Gastroesophageal sphincter (tissue), 4 donors: ENCODE data around the gene ZNF605. TPM values are rescaled to one million over a fixed set of nuclear protein-coding genes. Genes with fewer than 3 reads are reported as not detected.
"Not testable (repeated sequence)": the region's sequence is repeated elsewhere in the genome, so short reads cannot be mapped to it uniquely, and the experiment has no call there.

Experiments used
- ATAC-seq: fragments of 150-250 bp; one replicate; pipeline ENCODE4 v1.9.1; 2016; ENCODE audit warnings: mild to moderate bottlenecking, moderate library complexity
- H3K27ac ChIP-seq, 4 donors: fragments of 200-600 bp; sonication (generic) in 3 of 4; 1 replicate in 3 of 4; 2 replicates in 1 of 4; pipeline ENCODE4 v1.5.1; 2016 to 2019
- H3K27me3 ChIP-seq: fragments of 200-600 bp; sonication (generic); one replicate; pipeline ENCODE4 v1.5.1; 2019
- H3K36me3 ChIP-seq, 2 donors: fragments of 200-600 bp; sonication (generic); one replicate each; pipeline ENCODE4 v1.5.1; 2019; ENCODE audit warnings: control low read depth in 1 of 2
- H3K4me1 ChIP-seq, 3 donors: fragments of 200-600 bp; sonication (generic); 1 replicate in 2 of 3; 2 replicates in 1 of 3; pipeline ENCODE4 v1.5.1; 2016 to 2019; ENCODE audit warnings: control low read depth in 2 of 3
- H3K4me3 ChIP-seq, 2 donors: fragments of 200-600 bp; sonication (generic); one replicate each; pipeline ENCODE4 v1.5.1; 2019; ENCODE audit warnings: mild to moderate bottlenecking in 1 of 2, moderate library complexity in 1 of 2
- H3K9me3 ChIP-seq, 3 donors: fragments of 200-600 bp; sonication (generic); one replicate each; pipeline ENCODE4 v1.5.1; 2017 to 2019; ENCODE audit warnings: control low read depth in 2 of 3
- EP300 ChIP-seq: sonication (generic); formaldehyde crosslinking; IDR thresholded peaks from one replicate; pipeline ENCODE4 v1.6.1; 2017; ENCODE audit warnings: antibody characterized with exemption, mild to moderate bottlenecking
- POLR2A ChIP-seq, 2 donors: fragments of 450-650 bp; IDR thresholded peaks; one replicate each; pipeline ENCODE4 v1.6.1; 2017; ENCODE audit warnings: antibody characterized with exemption in 2 of 2, mild to moderate bottlenecking in 2 of 2, moderate library complexity in 1 of 2
- POLR2AphosphoS5 ChIP-seq: sonication (generic); formaldehyde crosslinking; IDR thresholded peaks from one replicate; pipeline ENCODE4 v1.6.1; 2017; ENCODE audit warnings: antibody characterized with exemption
- WGBS, 2 donors: methylation state at CpG; one replicate each; pipeline ENCODE4 v1.1.5; 2018; ENCODE audit warnings: low coverage in 1 of 2; 5-methylcytosine and 5-hydroxymethylcytosine counted together
- total RNA-seq, 4 donors: library from RNA; depleted of rRNA; stranded (reverse); fragments of >200 nt; gene quantifications; one replicate each; pipeline ENCODE4 v1.1.0, GENCODE V29; 2016
- TF ChIP-seq, protein P1 (sequence below), 4 experiments: fragments of 200-600 bp in 2 of 4; fragments of 450-650 bp in 2 of 4; sonication (generic) in 1 of 4; IDR thresholded peaks; one replicate each; pipeline ENCODE4 v1.5.1; 2017 to 2019; ENCODE audit warnings: antibody characterized with exemption in 4 of 4, mild to moderate bottlenecking in 2 of 4, moderate library complexity in 2 of 4

ZNF605 gene
- total RNA-seq, 4 donors from 2014 or later = 2.9 to 11.8 (median 6.3) TPM

DNA sequence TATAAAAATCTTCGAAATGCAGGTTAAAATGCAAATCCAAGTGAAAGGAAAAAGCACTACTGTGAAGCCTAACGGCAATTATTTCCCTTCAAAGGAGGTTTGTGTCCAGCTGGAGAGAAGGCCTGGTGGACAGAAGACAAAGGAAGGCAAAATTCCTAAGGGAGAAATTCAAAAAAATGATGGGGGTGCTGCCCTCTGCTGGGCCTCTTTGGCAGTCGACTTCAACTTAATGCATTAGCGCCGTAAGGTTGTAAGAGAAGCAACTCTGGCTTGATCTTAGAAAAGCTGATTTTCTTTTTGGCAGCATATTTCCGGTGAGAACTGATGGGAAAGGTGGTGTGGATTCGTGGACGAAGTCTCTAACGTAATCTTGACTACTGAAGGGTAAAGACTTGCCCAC, 34.4 kb downstream of the ZNF605 start:
- peaks cover 15 to 93% (median 17%) of the 10 kb centered on the region in 3 donors for H3K9me3 ChIP-seq
- H3K36me3 ChIP-seq = peaks cover 4 to 26% of the 10 kb centered on the region in 2 donors
- 72 to 86% methylated on average over 6 to 9 of the region's 9 CpGs for WGBS, 2 donors

DNA sequence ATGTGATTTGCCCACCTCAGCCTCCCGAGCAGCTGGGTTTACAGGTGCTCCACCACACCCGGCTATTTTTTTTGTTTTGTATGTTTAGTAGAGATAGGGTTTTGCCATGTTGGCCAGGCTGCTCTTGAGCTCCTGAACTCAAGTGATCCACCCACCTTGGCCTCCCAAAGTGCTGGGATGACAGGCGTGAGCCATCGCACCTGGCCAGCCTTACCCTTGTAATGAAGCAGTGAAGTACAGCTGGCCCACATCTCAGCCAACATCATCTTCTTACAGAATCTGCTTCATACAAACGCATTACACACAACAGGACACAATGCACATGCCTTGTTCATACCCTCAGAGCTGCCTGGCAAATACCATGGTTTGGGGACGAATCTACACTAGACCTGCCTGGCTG, 37.4 kb downstream of the ZNF605 start:
- TF ChIP-seq POLR2AphosphoS5 (no peak), EP300 (no peak), POLR2A (IDR thresholded peaks at IDR 0.05) (no peak)
- TF ChIP-seq, protein P1, sequence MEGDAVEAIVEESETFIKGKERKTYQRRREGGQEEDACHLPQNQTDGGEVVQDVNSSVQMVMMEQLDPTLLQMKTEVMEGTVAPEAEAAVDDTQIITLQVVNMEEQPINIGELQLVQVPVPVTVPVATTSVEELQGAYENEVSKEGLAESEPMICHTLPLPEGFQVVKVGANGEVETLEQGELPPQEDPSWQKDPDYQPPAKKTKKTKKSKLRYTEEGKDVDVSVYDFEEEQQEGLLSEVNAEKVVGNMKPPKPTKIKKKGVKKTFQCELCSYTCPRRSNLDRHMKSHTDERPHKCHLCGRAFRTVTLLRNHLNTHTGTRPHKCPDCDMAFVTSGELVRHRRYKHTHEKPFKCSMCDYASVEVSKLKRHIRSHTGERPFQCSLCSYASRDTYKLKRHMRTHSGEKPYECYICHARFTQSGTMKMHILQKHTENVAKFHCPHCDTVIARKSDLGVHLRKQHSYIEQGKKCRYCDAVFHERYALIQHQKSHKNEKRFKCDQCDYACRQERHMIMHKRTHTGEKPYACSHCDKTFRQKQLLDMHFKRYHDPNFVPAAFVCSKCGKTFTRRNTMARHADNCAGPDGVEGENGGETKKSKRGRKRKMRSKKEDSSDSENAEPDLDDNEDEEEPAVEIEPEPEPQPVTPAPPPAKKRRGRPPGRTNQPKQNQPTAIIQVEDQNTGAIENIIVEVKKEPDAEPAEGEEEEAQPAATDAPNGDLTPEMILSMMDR (IDR thresholded peaks at IDR 0.05) = no peak
- no peak for ATAC-seq
- H3K9me3 ChIP-seq = peaks cover 0 to 80% (median 3%) of the 10 kb centered on the region in 3 donors
- no peak overlapping the region for H3K4me3 ChIP-seq
- H3K27me3 ChIP-seq = no peaks in the 10 kb centered on the region
- no peaks in the 10 kb centered on the region for H3K4me1 ChIP-seq
- H3K27ac ChIP-seq = no peak overlapping the region
- peaks cover 0 to 11% of the 10 kb centered on the region in 2 donors for H3K36me3 ChIP-seq
- 96 to 100% methylated on average over 1 to 4 of the region's 6 CpGs for WGBS, 2 donors

More for the DNA sequence above, 34.4 kb downstream of the ZNF605 start:
- no peak for ATAC-seq
- TF ChIP-seq, protein P1 (IDR thresholded peaks at IDR 0.05) = peak in 1 of 4 experiments; percentile 25
- TF ChIP-seq EP300 = no peak
- Histone ChIP-seq H3K4me1 (no peaks in the 10 kb centered on the region), H3K27me3 (no peaks in the 10 kb centered on the region), H3K4me3 (no peak overlapping the region), H3K27ac (no peak overlapping the region)

DNA sequence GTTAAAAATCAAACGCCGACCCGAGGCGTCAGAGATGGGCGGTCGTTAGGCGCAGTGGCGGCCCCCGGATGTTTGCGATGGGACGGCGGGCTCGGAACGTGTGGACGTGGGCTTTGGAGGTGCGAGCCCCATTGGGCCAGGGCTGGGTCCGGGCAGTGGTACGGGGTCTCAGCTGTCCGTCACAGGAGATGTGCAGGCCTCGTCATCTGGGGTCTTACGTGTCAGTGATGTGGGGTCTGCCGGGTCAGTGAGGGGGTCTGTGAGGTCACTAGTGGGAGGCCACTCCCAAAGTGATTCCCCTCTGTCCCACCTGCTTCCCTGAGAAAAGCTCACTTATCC, 47.1 kb downstream of the ZNF605 start:
- Histone ChIP-seq H3K4me1 (peaks cover 0 to 31% (median 0%) of the 10 kb centered on the region in 3 donors), H3K36me3 (no peaks in the 10 kb centered on the region), H3K9me3 (peaks cover 0 to 18% (median 0%) of the 10 kb centered on the region in 3 donors), H3K27ac (peak overlapping the region; percentile 30 to 90 (median 86)), H3K4me3 (peak overlapping the region; percentile 30 to 73), H3K27me3 (no peaks in the 10 kb centered on the region)
- TF ChIP-seq EP300 (no peak), POLR2A (IDR thresholded peaks at IDR 0.05) (no peak), POLR2AphosphoS5 (no peak)
- TF ChIP-seq, protein P1 (IDR thresholded peaks at IDR 0.05) = no peak
- WGBS, 2 donors = no CpG with 5 or more reads among the region's 22 CpGs
- ATAC-seq = no peak

DNA sequence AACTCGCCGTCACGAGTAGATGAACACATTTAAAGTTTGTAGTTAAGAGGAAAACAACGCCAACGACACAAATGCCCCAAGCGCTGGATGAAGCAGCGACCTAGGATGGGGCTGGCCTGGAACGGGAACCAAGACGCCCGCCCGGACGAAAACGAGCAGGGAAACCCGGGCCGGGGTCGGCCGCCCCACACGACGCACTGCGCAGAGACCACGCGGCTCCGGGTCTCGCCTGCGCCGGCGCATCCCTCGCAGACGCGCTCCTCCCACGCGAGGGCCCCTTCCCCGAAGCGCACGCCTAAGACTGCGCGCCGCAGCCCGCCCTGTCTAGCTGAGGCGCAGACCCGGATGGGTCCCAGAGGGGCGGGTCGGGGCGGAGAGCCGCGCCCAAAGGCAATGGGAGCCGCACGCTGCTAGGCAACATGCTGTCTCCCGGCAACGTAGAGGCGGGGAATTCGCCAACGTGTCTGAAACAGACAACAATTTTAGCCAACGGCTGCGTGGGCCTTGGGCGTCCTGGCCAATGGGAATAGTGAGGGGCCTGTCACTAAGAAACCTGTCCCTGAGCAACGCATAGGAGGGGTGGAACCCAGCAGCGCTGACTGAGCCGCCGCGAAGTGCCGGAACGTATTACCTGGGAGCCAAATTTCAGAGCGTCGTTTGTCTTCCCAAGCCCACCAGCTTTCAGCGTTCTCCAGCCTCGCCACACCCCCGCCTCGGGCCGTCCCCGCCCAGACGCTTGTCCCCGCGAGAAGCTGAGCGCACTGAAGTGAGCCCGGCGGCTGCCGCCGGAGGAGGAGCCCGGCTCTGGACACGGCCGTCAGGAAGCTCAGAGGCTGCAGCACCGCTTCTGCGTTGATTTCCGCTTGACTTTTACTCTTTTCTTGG, 47.7 kb downstream of the ZNF605 start:
- TF ChIP-seq POLR2AphosphoS5 (peak; percentile 69), POLR2A (IDR thresholded peaks at IDR 0.05) (peak; percentile 47 to 61), EP300 (no peak)
- TF ChIP-seq, protein P1 (IDR thresholded peaks at IDR 0.05) = peak in 1 of 4 experiments; percentile 5
- Histone ChIP-seq H3K36me3 (no peaks in the 10 kb centered on the region), H3K27ac (peak overlapping the region; percentile 78 to 90 (median 86)), H3K4me1 (peaks cover 0 to 31% (median 0%) of the 10 kb centered on the region in 3 donors), H3K9me3 (peaks cover 0 to 18% (median 0%) of the 10 kb centered on the region in 3 donors), H3K4me3 (peak overlapping the region; percentile 30 to 73), H3K27me3 (no peaks in the 10 kb centered on the region)
- peak; percentile 96 for ATAC-seq
- WGBS, 2 donors = 0% methylated on average over 11 to 32 of the region's 85 CpGs

DNA sequence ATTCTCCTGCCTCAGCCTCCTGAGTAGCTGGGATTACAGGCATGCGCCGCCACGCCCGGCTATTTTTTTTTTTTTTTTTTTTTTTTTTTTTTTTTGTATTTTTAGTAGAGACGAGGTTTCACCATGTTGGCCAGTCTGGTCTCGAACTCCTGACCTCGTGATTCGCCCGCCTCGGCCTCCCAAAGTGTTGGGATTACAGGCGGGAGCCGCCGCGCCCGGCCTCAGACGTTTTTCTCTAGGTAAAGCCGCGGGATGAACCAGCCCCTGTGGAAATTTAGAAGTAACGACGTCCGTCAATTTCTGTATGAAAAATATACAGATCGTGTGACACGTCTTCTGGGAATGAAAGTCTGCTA, 48.3 kb downstream of the ZNF605 start:
- Histone ChIP-seq H3K4me1 (peaks cover 0 to 31% (median 0%) of the 10 kb centered on the region in 3 donors), H3K4me3 (peak overlapping the region; percentile 30 to 73), H3K9me3 (peaks cover 0 to 18% (median 0%) of the 10 kb centered on the region in 3 donors), H3K27ac (peak overlapping the region; percentile 78 to 90 (median 86))
- H3K36me3 ChIP-seq, ATAC-seq, H3K27me3 ChIP-seq: not testable (repeated sequence)
- 0 to 3% methylated on average over 5 to 6 of the region's 23 CpGs for WGBS, 2 donors
